IPS DF 6.9 (cell line): Measurements from ENCODE around the gene SPINK6.

ENCODE experiments used
- DNase-seq: peaks from one replicate; pipeline ENCODE4 v3.0.0-alpha.2; 2013; ENCODE audit warnings: low read depth, low spot score
- H3K27ac ChIP-seq: one replicate; pipeline ENCODE4 v1.5.1; 2013; ENCODE audit warnings: low read length, control low read depth
- H3K27me3 ChIP-seq: 2 replicates; pipeline ENCODE4 v1.6.1; 2013; ENCODE audit warnings: mild to moderate bottlenecking, low read length; ENCODE audit not compliant: control insufficient read depth, insufficient read depth
- H3K36me3 ChIP-seq: 2 replicates; pipeline ENCODE4 v1.6.1; 2013; ENCODE audit warnings: low read length; ENCODE audit not compliant: control insufficient read depth, insufficient read depth
- H3K4me1 ChIP-seq: 2 replicates; pipeline ENCODE4 v1.6.1; 2013; ENCODE audit warnings: low read length; ENCODE audit not compliant: control insufficient read depth, insufficient read depth
- H3K4me3 ChIP-seq: 2 replicates; pipeline ENCODE4 v1.5.1; 2013; ENCODE audit warnings: mild to moderate bottlenecking, low read length
- H3K9me3 ChIP-seq: 2 replicates; pipeline ENCODE4 v1.6.1; 2013; ENCODE audit warnings: low read length, inconsistent platforms; ENCODE audit not compliant: control insufficient read depth, insufficient read depth
- WGBS: extraction: QIAGEN DNeasy Blood & Tissue Kit; methylation state at CpG from one replicate; pipeline ENCODE4 v1.1.7; 2013; ENCODE audit warnings: mixed read lengths, missing lambda C conversion rate; ENCODE audit not compliant: insufficient read length, insufficient coverage; 5-methylcytosine and 5-hydroxymethylcytosine counted together

SPINK6 gene, protein sequence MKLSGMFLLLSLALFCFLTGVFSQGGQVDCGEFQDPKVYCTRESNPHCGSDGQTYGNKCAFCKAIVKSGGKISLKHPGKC

DNA sequence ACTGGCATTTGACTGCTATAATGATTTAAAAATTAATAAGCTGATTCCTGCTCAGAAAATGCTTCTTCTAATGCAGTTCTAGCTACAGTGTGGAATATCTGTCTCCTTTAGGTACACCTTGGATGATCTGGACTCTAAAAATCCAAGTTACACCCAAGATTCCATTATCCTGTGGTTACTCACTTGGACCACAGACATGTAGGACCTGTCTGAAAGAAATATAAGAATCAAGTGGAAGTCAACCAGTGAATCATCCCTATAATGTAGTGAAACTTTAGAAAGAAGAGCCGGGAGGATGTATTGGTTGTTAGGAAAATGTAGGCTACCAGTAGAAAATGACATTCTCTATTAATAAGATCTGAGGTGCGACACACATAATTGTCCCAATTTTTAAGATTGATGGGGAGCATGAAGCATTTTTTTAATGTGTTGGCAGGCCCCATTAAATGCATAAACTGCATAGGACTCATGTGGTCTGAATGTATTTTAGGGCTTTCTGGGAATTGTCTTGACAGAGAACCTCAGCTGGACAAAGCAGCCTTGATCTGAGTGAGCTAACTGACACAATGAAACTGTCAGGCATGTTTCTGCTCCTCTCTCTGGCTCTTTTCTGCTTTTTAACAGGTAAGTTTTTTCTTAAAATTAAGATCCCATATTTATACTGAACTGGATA lies at the start of gene SPINK6:
TSS of gene SPINK6 (plus strand) at position 512 of the 673 bp plus-strand sequence. CDS start at position 567, 55 bp downstream.
- H3K27ac ChIP-seq = no peak within 1 kb of the TSS
- no peak within 1 kb of the TSS for H3K4me3 ChIP-seq
- DNase-seq = no peak
- H3K9me3 ChIP-seq = no peaks in the 10 kb centered on the region
- no peaks in the 10 kb centered on the region for H3K4me1 ChIP-seq
- no peaks in the 10 kb centered on the region for H3K36me3 ChIP-seq
- WGBS = no CpG with 5 or more reads among the region's 2 CpGs
- no peaks in the 10 kb centered on the region for H3K27me3 ChIP-seq

DNA sequence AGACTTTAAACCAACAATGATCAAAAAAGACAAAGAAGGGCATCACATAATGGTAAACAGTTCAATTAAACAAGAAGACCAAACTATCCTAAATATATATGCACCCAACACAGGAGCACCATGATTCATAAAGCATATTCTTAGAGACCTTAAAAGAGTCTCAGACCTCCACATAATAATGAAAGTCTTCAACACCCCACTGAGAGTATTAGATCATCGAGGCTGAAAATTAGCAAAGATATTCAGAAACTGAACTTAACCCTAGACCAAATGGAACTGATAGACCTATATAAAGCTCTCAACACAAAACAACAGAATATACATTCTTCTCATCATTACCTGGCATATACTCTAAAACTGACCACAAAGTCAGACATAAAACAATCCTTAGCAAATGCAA lies 46.2 kb upstream of the SPINK6 start:
- no CpG with 5 or more reads among the region's 1 CpG for WGBS
- DNase-seq = no peak

DNA sequence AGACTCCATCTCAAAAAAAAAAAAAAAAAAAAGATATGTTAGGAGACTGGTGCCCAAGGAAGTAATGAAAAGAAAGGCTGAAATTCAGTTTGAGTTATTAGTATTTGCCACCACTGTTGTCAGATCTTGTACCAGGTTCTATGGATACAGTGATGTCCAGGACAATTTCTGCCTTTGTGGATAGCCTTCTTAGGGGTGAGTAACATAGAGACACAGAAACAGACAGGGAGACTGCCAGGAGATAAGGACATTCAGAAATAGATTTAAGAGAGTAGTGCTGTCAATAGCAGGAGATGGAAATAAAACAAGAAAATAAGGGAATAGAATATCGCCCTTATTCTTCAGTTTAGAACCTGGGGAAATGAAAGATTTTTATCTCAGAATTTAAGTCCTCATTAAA lies 40.8 kb upstream of the SPINK6 start:
- Histone ChIP-seq H3K36me3 (no peaks in the 10 kb centered on the region), H3K27ac (no peak overlapping the region), H3K4me1 (no peaks in the 10 kb centered on the region), H3K4me3 (no peak overlapping the region), H3K27me3 (no peaks in the 10 kb centered on the region), H3K9me3 (no peaks in the 10 kb centered on the region)
- no CpG with 5 or more reads among the region's 1 CpG for WGBS
- no peak for DNase-seq

More for the DNA sequence above, 46.2 kb upstream of the SPINK6 start:
- Histone ChIP-seq H3K4me1 (no peaks in the 10 kb centered on the region), H3K27me3 (no peaks in the 10 kb centered on the region), H3K4me3 (no peak overlapping the region), H3K9me3 (no peaks in the 10 kb centered on the region), H3K36me3 (no peaks in the 10 kb centered on the region), H3K27ac (no peak overlapping the region)

DNA sequence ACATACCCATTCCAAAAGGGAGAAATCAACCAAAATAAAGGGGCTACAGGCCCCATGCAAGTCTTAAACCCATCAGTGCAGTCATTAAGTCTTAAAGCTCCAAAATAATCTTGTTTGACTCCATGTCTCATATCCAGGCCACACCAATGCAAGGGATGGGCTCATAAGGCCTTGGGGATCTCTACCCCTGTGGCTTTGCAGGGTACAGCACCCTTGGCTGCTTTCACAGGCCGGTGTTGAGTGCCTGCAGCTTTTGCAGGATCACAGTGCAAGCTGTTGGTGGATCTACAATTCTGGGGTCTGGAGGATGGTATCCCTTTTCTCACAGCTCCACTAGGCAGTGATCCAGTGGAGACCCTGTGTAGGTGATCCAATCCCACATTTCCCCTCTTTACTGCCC lies 39.5 kb upstream of the SPINK6 start:
- no CpG with 5 or more reads among the region's 1 CpG for WGBS
- Histone ChIP-seq H3K36me3 (no peaks in the 10 kb centered on the region), H3K9me3 (no peaks in the 10 kb centered on the region), H3K4me3 (no peak overlapping the region), H3K4me1 (no peaks in the 10 kb centered on the region), H3K27me3 (no peaks in the 10 kb centered on the region), H3K27ac (no peak overlapping the region)
- no peak for DNase-seq

DNA sequence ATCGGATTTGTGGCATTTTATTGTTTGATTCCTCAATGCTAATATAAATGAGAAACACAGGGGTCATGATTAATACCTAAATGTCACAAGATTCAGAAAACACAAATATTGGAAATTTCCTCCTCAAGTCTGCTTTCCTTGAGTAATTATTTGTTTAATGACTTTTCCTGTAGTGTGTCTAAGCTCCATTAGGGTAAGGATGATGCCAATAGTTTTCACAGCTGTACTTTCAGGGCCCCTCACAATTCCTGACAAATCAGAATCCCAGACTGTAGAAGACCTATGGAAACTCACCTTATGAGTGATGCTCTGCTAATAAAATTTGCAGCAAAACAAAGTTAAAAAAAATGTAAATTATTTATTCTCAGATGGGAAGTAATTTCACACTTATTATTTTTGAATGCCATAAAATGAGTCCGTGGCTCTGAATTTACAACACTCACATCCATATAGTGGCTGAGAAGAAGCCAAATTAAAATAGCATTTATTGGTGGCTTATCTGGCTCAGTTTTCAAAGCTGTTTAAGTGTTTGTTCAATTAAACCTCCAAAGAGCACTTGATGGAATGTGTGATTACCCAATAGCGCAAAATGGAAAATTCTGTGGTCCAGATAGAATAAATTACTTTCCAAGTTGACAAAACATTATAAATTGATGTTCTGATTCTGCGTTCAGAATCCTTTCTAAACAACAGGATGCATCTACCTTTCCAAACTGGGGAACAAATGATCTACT lies 36.1 kb upstream of the SPINK6 start:
- no peak overlapping the region for H3K4me3 ChIP-seq
- no peaks in the 10 kb centered on the region for H3K9me3 ChIP-seq
- no peaks in the 10 kb centered on the region for H3K27me3 ChIP-seq
- no peak for DNase-seq
- no peak overlapping the region for H3K27ac ChIP-seq
- H3K36me3 ChIP-seq = no peaks in the 10 kb centered on the region
- no peaks in the 10 kb centered on the region for H3K4me1 ChIP-seq
- WGBS = no CpG with 5 or more reads among the region's 4 CpGs

DNA sequence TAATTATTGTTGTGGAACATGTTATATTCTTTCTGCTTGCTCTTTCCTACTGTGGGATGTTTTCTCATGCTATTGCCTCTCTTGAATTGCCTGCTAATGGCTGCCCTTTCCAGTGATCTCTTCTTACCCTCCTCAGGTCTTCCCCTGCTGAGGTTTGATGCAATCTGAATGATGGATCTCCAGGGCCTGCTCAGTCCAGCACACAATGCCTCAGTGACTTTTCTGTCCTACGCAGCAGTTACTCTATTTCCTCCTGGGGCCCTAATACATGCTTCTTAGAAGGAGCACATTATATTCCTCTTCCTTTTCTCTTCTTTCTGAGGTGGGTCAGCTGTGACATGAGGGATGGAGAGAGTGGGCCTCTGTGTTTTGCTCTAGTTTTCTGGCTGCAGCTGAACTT lies 34.6 kb upstream of the SPINK6 start, which contains the start of gene SPINK14:
TSS of gene SPINK14 (plus strand) at position 301 of the 400 bp plus-strand sequence. CDS start 1,187 bp downstream, outside the sequence.
- H3K9me3 ChIP-seq = no peaks in the 10 kb centered on the region
- H3K4me3 ChIP-seq = no peak within 1 kb of the TSS
- no peaks in the 10 kb centered on the region for H3K4me1 ChIP-seq
- H3K27ac ChIP-seq = no peak within 1 kb of the TSS
- H3K36me3 ChIP-seq = no peaks in the 10 kb centered on the region
- no peaks in the 10 kb centered on the region for H3K27me3 ChIP-seq
- no CpG with 5 or more reads among the region's 1 CpG for WGBS
- DNase-seq = no peak

DNA sequence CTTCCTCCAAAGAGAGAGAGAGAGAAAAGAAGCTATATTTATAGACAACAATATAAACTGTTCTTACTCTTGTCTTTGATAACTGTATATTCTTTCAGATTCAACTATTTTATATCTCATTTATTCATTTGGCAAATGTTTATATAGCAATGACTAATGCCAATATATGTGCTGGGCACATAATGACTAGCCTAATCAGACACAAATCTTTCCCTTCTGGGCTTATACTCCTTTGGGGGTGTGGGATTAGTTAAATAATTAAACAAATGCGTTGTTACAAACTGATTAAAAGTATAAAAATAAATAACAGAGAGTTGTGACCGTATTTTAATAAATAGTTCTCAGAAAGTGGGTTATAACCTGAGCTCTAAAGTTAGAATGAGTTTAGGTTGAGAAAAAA lies 30.5 kb upstream of the SPINK6 start:
- Histone ChIP-seq H3K27me3 (0 out of 2 replicates have a peak, but pooled peaks cover 1% of the 10 kb centered on the region), H3K27ac (no peak overlapping the region), H3K4me3 (no peak overlapping the region), H3K9me3 (no peaks in the 10 kb centered on the region), H3K36me3 (no peaks in the 10 kb centered on the region), H3K4me1 (no peaks in the 10 kb centered on the region)
- no peak for DNase-seq
- WGBS = 100% methylated on average over 1 of the region's 2 CpGs

DNA sequence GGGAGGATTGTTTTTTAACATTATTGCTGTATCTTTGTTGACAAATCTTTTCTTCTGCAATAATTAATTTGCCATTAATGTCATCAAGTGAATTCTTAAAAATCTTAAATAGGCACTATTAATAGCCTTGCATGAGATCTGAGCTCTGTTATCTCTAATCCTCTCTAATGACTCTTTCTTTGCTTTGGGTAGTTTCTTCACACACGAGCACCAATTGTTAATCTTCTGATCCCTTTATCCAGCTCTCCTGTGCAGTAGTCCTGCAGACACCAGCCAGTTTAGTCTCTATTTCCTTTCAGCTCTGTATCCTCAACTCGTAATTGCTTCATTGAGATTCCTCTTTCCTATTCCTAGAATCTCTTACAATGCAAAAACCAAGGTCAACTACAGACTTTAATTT lies 26.4 kb upstream of the SPINK6 start:
- no CpG with 5 or more reads among the region's 2 CpGs for WGBS
- no peaks in the 10 kb centered on the region for H3K36me3 ChIP-seq
- no peaks in the 10 kb centered on the region for H3K4me1 ChIP-seq
- no peak for DNase-seq
- H3K4me3 ChIP-seq = no peak overlapping the region
- H3K27ac ChIP-seq = no peak overlapping the region
- no peaks in the 10 kb centered on the region for H3K9me3 ChIP-seq
- 0 out of 2 replicates have a peak, but pooled peaks cover 1% of the 10 kb centered on the region for H3K27me3 ChIP-seq

DNA sequence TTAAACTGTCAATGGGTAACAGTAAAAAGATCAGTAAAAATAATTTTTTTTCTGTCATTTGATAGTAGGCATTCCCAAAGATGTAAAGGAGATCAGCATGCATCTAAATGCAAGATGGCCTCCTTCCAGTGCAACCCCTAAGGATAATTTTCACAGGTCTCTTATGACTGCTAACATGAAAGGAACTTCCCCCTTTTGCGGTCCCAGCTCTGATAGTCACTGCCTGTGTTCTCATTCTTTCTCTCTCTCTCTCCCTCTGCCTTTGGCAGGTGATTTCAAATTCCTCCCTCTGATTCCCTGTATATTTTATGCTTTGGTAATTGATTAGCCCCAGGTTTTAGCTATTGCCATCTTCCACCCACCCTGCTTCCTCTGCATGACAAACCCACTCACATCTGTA lies 25.6 kb upstream of the SPINK6 start:
- no peak overlapping the region for H3K4me3 ChIP-seq
- no CpG with 5 or more reads among the region's 1 CpG for WGBS
- H3K27ac ChIP-seq = no peak overlapping the region
- no peaks in the 10 kb centered on the region for H3K9me3 ChIP-seq
- no peaks in the 10 kb centered on the region for H3K4me1 ChIP-seq
- no peak for DNase-seq
- 0 out of 2 replicates have a peak, but pooled peaks cover 1% of the 10 kb centered on the region for H3K27me3 ChIP-seq
- no peaks in the 10 kb centered on the region for H3K36me3 ChIP-seq

DNA sequence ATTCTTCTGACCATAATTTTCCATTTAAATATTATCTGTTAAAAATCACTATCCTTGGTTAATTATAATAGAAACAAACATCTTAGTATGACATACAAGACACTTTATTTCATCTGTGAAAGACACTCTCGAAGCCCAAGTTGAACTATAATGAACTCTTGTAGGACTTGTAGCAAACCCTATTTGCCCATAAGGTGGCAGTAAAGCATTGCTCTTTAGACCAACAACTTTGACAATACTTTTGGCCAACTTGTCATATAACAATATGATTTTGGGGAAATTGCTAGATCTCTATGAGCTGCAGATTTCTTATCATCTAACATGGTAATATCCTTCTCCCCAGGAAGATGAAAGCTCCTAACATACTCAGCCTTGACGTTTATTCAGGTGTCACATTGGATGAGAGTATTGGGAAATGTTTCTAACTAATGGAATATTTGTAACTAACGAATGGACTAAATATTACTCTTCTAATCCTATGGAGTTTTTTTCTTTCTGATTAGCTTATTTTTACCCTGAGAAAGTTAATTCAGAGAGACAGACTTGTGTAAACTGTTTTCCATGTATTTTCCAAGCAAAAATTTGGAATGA lies 23.5 kb upstream of the SPINK6 start:
- no peaks in the 10 kb centered on the region for H3K36me3 ChIP-seq
- DNase-seq = peak; percentile 18

More for the DNA sequence above, 23.5 kb upstream of the SPINK6 start:
- no peaks in the 10 kb centered on the region for H3K4me1 ChIP-seq
- H3K9me3 ChIP-seq = no peaks in the 10 kb centered on the region
- no peak overlapping the region for H3K27ac ChIP-seq
- 0 out of 2 replicates have a peak, but pooled peaks cover 1% of the 10 kb centered on the region for H3K27me3 ChIP-seq
- no peak overlapping the region for H3K4me3 ChIP-seq
- no CpG with 5 or more reads among the region's 3 CpGs for WGBS
